K562 (cell line): ENCODE measurements around the gene CDH1.

Source experiments
- BRCA1 ChIP-seq, 2 experiments: fragments of 450-650 bp in 1 of 2; sonication (generic) in 1 of 2; formaldehyde crosslinking in 1 of 2; IDR thresholded peaks; 2 replicates each; pipeline versions ENCODE4 v1.5.0 to v1.6.1; 2017 to 2020; ENCODE audit warnings: mild to moderate bottlenecking in 1 of 2, missing genetic modification reagents in 1 of 2
- COPS2 ChIP-seq: fragments of 450-650 bp; conservative IDR thresholded peaks from 2 replicates; pipeline ENCODE4 v1.6.1; 2016; ENCODE audit warnings: mild to moderate bottlenecking, moderate library complexity
- ESRRA ChIP-seq: fragments of 450-650 bp; IDR thresholded peaks from 2 replicates; pipeline ENCODE4 v1.6.1; 2014; ENCODE audit warnings: low read depth, mild to moderate bottlenecking, moderate library complexity, borderline replicate concordance
- FOS ChIP-seq: IDR thresholded peaks from 3 replicates; pipeline ENCODE4 v1.6.1; 2011; ENCODE audit not compliant: insufficient read length; ENCODE audit errors: extremely low read depth
- MAZ ChIP-seq, 2 experiments: fragments of 450-650 bp in 1 of 2; sonication (generic) in 1 of 2; formaldehyde crosslinking; IDR thresholded peaks in 1 of 2; conservative IDR thresholded peaks in 1 of 2; 2 replicates each; pipeline versions ENCODE4 v1.4.0 to v1.5.0; 2020; ENCODE audit warnings: mild to moderate bottlenecking in 1 of 2, missing genetic modification reagents in 1 of 2
- POU5F1 ChIP-seq: fragments of 150-350 bp; IDR thresholded peaks from 2 replicates; pipeline ENCODE4 v1.6.1; 2014; ENCODE audit warnings: borderline replicate concordance, low read length, low read depth, mild to moderate bottlenecking; ENCODE audit not compliant: partially characterized antibody
- SIN3A ChIP-seq, 2 experiments: fragments of 150-350 bp in 1 of 2; IDR thresholded peaks; 2 replicates each; pipeline ENCODE4 v1.6.1; 2011 to 2016; ENCODE audit warnings: borderline replicate concordance in 2 of 2, low read depth in 2 of 2, low read length in 2 of 2, mild to moderate bottlenecking in 2 of 2, moderate library complexity in 2 of 2; ENCODE audit not compliant: control insufficient read depth in 1 of 2
- SP1 ChIP-seq: sonication (generic); formaldehyde crosslinking; IDR thresholded peaks from 2 replicates; pipeline ENCODE4 v1.8.1; 2022; ENCODE audit warnings: mild to moderate bottlenecking, missing genetic modification reagents
- ZBTB8A ChIP-seq: fragments of 450-650 bp; IDR thresholded peaks from 2 replicates; pipeline ENCODE4 v1.6.1; 2018; ENCODE audit warnings: mild to moderate bottlenecking, moderate library complexity; ENCODE audit not compliant: partially characterized antibody
- ZNF699 ChIP-seq: fragments of 250-450 bp; sonication (Bioruptor Pico); IDR thresholded peaks from 2 replicates; pipeline ENCODE4 v1.8.0; 2021; ENCODE audit warnings: mild to moderate bottlenecking, moderate library complexity; ENCODE audit not compliant: insufficient replicate concordance
- TF ChIP-seq, protein P1 (sequence below), 3 experiments: IDR thresholded peaks in 2 of 3; conservative IDR thresholded peaks in 1 of 3; 2 replicates each; pipeline ENCODE4 v1.5.1; 2011 to 2012; ENCODE audit warnings: low read length in 3 of 3, mild to moderate bottlenecking in 3 of 3, control low read depth in 2 of 3, improper control_type of control experiment in 1 of 3, inconsistent platforms in 1 of 3, low read depth in 1 of 3, mixed read lengths in 1 of 3, moderate library complexity in 1 of 3; ENCODE audit not compliant: insufficient read depth in 2 of 3
- TF ChIP-seq, protein P2 (sequence below): sonication (generic); formaldehyde crosslinking; IDR thresholded peaks from 2 replicates; pipeline ENCODE4 v1.8.1; 2022; ENCODE audit warnings: missing genetic modification reagents

DNA sequence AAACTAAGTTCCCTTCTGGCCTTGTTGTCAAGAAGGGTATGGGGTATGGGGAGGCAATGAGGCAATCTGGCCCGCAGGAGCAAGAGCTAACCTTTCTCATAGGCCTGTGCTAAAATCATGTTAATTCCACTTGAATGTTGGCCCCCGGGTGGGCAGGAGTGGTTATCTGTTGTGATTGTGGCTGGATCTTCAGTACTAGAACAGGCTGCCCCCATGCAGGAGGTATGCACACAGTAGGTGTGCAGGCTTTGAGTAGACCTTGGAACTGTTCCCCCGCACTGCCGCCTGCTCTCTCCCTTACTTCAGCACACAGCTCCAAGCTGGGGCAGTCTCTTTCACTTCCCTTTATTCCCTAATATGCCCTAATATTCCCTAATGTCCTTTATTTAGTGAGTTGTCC, 53.9 kb downstream of the CDH1 start:
- TF ChIP-seq, protein P1, sequence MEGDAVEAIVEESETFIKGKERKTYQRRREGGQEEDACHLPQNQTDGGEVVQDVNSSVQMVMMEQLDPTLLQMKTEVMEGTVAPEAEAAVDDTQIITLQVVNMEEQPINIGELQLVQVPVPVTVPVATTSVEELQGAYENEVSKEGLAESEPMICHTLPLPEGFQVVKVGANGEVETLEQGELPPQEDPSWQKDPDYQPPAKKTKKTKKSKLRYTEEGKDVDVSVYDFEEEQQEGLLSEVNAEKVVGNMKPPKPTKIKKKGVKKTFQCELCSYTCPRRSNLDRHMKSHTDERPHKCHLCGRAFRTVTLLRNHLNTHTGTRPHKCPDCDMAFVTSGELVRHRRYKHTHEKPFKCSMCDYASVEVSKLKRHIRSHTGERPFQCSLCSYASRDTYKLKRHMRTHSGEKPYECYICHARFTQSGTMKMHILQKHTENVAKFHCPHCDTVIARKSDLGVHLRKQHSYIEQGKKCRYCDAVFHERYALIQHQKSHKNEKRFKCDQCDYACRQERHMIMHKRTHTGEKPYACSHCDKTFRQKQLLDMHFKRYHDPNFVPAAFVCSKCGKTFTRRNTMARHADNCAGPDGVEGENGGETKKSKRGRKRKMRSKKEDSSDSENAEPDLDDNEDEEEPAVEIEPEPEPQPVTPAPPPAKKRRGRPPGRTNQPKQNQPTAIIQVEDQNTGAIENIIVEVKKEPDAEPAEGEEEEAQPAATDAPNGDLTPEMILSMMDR (IDR thresholded peaks at IDR 0.05 in 2 of 3, conservative IDR thresholded peaks at IDR 0.05 in 1 of 3; ENCODE audit: insufficient read depth in 2 of 3, low read depth in 1 of 3, low read length in 3 of 3): no peak
- TF ChIP-seq COPS2: no peak
- TF ChIP-seq, protein P2, sequence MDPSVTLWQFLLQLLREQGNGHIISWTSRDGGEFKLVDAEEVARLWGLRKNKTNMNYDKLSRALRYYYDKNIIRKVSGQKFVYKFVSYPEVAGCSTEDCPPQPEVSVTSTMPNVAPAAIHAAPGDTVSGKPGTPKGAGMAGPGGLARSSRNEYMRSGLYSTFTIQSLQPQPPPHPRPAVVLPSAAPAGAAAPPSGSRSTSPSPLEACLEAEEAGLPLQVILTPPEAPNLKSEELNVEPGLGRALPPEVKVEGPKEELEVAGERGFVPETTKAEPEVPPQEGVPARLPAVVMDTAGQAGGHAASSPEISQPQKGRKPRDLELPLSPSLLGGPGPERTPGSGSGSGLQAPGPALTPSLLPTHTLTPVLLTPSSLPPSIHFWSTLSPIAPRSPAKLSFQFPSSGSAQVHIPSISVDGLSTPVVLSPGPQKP (CRISPR knock-in tag): no peak
- TF ChIP-seq POU5F1: no peak
- TF ChIP-seq ZBTB8A: no peak
- TF ChIP-seq FOS: no peak
- TF ChIP-seq BRCA1 (IDR thresholded peaks at IDR 0.05): no peak
- no peak for TF ChIP-seq BRCA1 (CRISPR knock-in tag; IDR thresholded peaks at IDR 0.05)
- no peak for TF ChIP-seq ESRRA
- no peak for TF ChIP-seq ZNF699 (CRISPR knock-in tag)
- no peak for TF ChIP-seq SIN3A (IDR thresholded peaks at IDR 0.05; ENCODE audit: borderline replicate concordance in 2 of 2, control insufficient read depth in 1 of 2, low read depth in 2 of 2, low read length in 2 of 2)
- no peak for TF ChIP-seq SP1 (CRISPR knock-in tag)
- no peak for TF ChIP-seq MAZ (CRISPR knock-in tag; conservative IDR thresholded peaks at IDR 0.05 in 1 of 2, IDR thresholded peaks at IDR 0.05 in 1 of 2)
